LNCaP clone FGC (cell line): Measurements from ENCODE around the gene VPS26C.

ENCODE experiments used
- DNase-seq: peaks from one replicate; pipeline ENCODE4 v3.0.0-alpha.2; 2011; ENCODE audit warnings: low read depth
- H3K4me3 ChIP-seq: 2 replicates; pipeline ENCODE4 v1.5.1; 2011; ENCODE audit warnings: mild to moderate bottlenecking, low read depth, low read length, control low read depth
- TF ChIP-seq, protein P1 (sequence below): IDR thresholded peaks from 2 replicates; pipeline ENCODE4 v1.5.1; 2012; ENCODE audit warnings: mild to moderate bottlenecking; ENCODE audit not compliant: control insufficient read depth, insufficient read depth; ENCODE audit errors: extremely low read depth

Gene VPS26C

DNA sequence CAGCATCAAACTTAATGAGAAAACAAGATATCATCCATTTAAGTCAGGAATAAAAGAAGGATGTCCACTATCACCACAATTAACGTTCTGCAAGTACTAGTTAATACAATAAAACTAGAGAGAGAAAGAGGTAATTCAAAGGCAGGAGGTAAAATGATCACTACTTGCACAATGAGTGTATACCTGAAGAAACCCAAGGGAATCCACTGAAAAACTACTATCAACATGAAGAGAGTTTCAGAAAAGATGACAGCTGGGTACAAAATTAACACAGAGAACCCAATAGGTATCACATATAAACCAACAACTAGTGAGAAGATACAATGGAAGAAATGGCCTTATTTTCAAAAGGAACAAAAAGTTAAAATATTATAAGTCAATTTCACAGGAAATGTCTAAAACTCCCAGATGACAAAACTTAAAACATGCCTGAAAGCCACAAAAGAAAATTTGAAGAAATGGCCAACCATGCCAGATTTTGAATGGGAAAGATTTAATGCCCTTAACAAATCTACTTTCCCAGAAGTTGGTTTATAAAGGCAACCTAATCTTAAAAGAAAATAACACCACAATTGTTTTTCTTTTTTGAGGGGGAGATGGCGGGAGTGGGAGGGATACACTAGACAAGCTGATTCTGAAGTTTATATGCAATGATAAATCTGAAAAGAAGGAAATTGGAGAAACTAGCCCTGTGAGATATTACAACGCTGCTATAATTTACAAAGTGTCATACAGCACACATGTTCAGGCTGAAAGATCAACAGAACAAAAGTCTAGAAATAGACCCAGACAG lies 17.8 kb downstream of the VPS26C start:
- H3K4me3 ChIP-seq: no peak overlapping the region
- DNase-seq: no peak
- TF ChIP-seq, protein P1, sequence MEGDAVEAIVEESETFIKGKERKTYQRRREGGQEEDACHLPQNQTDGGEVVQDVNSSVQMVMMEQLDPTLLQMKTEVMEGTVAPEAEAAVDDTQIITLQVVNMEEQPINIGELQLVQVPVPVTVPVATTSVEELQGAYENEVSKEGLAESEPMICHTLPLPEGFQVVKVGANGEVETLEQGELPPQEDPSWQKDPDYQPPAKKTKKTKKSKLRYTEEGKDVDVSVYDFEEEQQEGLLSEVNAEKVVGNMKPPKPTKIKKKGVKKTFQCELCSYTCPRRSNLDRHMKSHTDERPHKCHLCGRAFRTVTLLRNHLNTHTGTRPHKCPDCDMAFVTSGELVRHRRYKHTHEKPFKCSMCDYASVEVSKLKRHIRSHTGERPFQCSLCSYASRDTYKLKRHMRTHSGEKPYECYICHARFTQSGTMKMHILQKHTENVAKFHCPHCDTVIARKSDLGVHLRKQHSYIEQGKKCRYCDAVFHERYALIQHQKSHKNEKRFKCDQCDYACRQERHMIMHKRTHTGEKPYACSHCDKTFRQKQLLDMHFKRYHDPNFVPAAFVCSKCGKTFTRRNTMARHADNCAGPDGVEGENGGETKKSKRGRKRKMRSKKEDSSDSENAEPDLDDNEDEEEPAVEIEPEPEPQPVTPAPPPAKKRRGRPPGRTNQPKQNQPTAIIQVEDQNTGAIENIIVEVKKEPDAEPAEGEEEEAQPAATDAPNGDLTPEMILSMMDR: no peak

DNA sequence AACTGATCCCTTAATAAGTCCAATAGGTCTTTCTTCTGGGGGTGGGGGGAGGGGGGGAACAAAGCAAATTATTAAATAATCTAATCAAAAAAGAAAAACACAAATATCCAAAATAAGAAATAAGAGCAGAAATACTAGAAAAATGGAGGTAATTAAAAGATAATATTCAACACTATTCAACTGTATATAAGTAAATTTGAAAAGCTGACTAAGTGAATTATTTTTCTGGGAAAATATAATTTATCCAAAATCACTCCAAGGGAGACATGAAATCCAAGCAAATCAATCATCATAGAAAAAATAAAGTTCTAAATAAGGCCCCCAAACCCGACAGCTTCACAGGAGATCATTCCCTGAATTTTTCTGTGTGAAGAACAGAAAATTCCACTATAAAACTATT lies 18.8 kb downstream of the VPS26C start:
- TF ChIP-seq, protein P1: no peak
- no peak for DNase-seq
- no peak overlapping the region for H3K4me3 ChIP-seq

DNA sequence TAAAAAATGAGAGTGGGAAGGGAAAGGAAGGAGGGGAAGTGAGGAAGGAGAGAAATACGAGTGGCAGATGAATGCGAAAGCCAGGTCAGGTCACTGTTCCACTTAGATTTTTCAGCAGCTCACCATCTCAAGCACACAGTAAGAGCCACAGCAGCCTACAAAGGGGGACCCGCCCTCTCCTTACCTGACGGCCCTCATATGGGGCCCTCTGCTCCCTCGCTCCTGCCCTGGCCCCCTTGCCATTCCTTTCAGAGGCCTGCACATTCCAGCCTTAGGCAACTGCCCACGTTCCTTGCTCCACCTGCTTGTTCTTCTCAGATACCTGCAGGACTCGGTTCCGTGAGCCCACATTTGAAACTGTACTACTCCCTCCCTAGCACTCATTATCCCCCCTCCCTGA lies 22.0 kb downstream of the VPS26C start:
- no peak for DNase-seq
- TF ChIP-seq, protein P1: no peak
- no peak overlapping the region for H3K4me3 ChIP-seq

DNA sequence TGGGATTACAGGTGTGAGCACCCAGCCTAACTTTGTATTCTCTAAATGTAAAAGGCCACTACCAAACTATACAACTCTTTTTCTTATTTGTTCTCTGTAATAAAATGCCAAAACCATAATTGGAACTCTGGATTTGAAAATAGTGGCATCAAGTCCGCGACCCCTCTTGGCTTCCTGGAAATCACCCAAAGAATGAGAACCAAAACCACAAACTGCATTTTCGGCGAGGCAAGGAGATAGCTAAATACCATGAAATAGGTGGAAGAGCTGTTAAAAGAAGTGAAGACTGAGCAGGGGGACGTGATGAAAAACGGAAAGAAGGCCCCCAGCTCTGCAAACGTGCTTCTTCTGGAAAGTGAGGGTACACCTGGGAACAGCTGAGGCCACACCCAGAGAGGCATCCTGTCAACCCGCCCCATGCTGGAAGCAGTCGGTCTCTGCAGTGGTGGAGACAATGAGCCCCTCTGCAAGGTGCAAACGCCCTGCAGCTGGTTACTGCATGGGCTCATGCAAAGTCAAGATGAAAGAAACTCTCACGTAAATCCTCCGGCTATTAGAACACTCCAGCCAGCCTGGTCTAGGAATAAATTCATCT lies 22.5 kb downstream of the VPS26C start:
- TF ChIP-seq, protein P1: no peak

DNA sequence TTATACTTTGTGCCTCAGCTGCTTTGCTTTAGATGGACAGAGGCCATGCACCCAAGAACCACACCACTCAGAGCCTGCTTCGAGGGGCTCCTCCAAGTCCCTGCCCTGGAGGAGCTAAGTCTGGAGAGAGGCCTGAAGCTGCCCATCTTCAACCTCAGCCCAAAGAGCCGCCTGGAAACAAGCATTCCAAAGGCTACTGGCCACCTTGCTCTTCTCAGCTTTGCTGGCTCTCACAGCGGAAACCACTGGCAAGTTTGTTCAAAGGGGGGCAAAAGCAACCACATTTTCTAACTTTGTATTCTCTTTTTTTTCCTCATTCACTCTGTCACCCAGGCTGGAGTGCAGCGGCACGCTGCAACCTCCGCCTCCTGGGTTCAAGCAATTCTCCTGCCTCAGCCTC lies 23.2 kb downstream of the VPS26C start:
- H3K4me3 ChIP-seq: no peak overlapping the region
- TF ChIP-seq, protein P1: no peak
- no peak for DNase-seq

More for the DNA sequence above, 22.5 kb downstream of the VPS26C start:
- DNase-seq: no peak
- H3K4me3 ChIP-seq: no peak overlapping the region

DNA sequence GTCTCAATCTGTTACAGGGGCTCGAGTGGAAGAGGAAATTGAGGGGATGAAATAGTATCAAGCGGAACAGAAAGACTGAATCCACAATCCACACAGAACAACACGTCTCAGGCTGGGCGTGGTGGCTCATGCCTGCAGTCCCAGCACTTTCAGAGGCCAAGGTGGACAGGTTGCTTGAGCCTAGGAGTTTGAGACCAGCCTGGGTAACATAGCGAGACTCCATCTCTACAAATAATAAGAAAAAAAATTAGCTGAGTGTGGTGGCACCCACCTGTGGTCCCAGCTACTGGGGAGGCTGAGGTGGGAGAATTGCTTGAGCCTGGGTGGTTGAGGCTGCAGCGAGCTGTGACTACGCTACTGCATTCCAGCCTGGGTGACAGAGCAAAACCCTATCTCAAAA lies 25.7 kb downstream of the VPS26C start:
- TF ChIP-seq, protein P1: no peak

DNA sequence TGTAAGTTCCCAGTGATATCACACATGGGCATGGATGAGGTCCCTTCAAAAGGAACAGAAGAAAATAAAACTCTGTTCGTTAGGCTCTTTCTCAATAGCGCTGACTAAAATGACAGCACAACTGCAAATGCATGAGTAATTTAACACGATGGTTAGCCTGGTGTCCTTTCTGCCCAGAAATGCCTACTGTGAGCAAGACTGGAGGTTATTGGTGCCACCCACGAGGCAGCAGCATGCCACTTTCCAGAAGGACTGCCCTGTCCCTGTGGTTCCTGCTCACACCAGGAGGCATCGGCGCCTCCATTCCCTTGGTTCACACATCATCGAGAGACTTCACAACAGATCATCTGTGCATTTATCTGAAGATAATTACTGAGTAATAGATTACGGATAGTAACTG lies 26.2 kb downstream of the VPS26C start:
- H3K4me3 ChIP-seq: no peak overlapping the region
- TF ChIP-seq, protein P1: no peak
- no peak for DNase-seq

More for the DNA sequence above, 25.7 kb downstream of the VPS26C start:
- DNase-seq: no peak
- no peak overlapping the region for H3K4me3 ChIP-seq
